ENCODE measurements around the gene KRTAP20-3.

The KRTAP20-3 gene

DNA sequence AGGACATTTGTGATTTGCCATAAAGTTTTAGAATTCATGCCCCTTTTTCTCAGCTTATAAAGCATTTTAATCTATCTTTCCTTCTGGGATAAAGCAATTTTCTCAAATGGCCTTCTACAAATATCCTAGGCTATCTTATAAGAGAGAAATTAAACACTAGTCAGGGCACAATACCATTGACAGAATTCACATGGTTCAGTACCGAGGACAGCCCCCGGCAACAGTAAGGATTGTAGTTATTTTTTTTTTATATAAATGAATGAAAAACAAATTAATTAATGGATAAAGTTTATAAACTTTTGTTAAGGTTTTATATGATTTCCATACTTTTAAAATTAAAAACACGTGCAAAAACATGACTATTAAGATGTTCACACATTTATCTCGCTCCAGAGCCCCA, 14.6 kb upstream of the KRTAP20-3 start:
- TF ChIP-seq, protein P1, sequence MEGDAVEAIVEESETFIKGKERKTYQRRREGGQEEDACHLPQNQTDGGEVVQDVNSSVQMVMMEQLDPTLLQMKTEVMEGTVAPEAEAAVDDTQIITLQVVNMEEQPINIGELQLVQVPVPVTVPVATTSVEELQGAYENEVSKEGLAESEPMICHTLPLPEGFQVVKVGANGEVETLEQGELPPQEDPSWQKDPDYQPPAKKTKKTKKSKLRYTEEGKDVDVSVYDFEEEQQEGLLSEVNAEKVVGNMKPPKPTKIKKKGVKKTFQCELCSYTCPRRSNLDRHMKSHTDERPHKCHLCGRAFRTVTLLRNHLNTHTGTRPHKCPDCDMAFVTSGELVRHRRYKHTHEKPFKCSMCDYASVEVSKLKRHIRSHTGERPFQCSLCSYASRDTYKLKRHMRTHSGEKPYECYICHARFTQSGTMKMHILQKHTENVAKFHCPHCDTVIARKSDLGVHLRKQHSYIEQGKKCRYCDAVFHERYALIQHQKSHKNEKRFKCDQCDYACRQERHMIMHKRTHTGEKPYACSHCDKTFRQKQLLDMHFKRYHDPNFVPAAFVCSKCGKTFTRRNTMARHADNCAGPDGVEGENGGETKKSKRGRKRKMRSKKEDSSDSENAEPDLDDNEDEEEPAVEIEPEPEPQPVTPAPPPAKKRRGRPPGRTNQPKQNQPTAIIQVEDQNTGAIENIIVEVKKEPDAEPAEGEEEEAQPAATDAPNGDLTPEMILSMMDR (IDR thresholded peaks at IDR 0.05; ENCODE audit: low read depth, low read length), result no peak
- H3K4me3 ChIP-seq (ENCODE audit: low read depth, low read length), result no peak overlapping the region
- in situ Hi-C loops (cut with HindIII; ENCODE audit: low sequenced_read_pairs), result no loop called here
- DNase-seq (ENCODE audit: low read depth, low spot score), result no peak

- H3K4me3 ChIP-seq (ENCODE audit: low read depth, low read length), result no peak overlapping the region
- DNase-seq (ENCODE audit: low read depth, low spot score), result no peak
- in situ Hi-C loops (cut with HindIII; ENCODE audit: low sequenced_read_pairs), result no loop called here
- TF ChIP-seq, protein P1 (IDR thresholded peaks at IDR 0.05; ENCODE audit: low read depth, low read length), result no peak
Measured at GRCh38 chr21:30629200-30629599, 13.5 kb upstream of the KRTAP20-3 start.

DNA sequence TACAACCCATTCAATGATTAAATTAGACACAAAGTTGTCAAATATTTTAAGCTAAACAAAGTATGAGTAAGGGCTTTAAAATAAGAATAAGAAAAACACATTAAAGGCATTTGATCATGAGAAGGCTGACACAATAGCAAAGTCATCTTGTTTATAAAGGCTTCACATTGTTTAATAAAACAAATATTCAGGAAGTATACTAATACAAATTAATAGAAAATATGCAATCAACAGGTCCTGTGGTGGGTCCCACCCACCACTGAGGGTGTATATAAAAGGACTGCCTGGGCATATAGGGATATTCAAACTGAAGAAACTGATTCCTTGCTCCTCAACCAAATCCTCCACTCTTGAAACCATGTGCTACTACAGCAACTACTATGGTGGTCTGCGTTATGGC, 7.8 kb upstream of the KRTAP20-3 start, which contains the start of gene KRTAP20-2:
KRTAP20-2 (plus strand) TSS at position 301 of the 400 bp plus-strand sequence; CDS start at position 359, 58 bp downstream.
- in situ Hi-C loops (cut with HindIII; ENCODE audit: low sequenced_read_pairs), result no loop called here
- no peak for DNase-seq (ENCODE audit: low read depth, low spot score)
- no peak within 1 kb of the TSS for H3K4me3 ChIP-seq (ENCODE audit: low read depth, low read length)
- TF ChIP-seq, protein P1 (IDR thresholded peaks at IDR 0.05; ENCODE audit: low read depth, low read length), result no peak

- H3K4me3 ChIP-seq (ENCODE audit: low read depth, low read length), result no peak overlapping the region
- in situ Hi-C loops (cut with HindIII; ENCODE audit: low sequenced_read_pairs), result no loop called here
- no peak for DNase-seq (ENCODE audit: low read depth, low spot score)
- TF ChIP-seq, protein P1 (IDR thresholded peaks at IDR 0.05; ENCODE audit: low read depth, low read length), result no peak
Measured at GRCh38 chr21:30638686-30639085, 4.0 kb upstream of the KRTAP20-3 start.

DNA sequence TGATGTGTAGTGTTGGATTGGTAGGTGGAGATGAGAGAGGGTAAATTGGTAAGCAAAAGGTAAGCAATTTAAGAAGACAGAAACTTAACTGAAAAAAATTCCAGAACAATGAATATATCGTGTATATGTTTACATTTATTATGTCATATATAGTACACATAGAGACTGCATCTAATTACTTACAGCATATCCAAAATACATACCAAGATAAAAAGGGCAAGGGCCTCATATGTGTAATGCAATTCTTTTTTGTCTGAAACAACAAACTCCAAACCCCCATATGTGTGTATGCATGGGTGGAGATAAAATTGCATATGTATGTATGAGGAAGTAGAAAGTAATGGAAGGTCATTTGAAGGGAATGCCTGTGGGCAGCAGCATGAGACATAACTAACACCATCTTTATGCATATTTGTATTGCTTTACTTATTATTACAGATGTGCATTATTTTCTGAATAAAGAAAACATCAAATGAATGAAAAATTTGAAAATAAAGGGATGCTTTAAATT, 4.3 kb downstream of the KRTAP20-3 start:
- TF ChIP-seq, protein P1 (IDR thresholded peaks at IDR 0.05; ENCODE audit: low read depth, low read length), result no peak
- in situ Hi-C loops (cut with HindIII; ENCODE audit: low sequenced_read_pairs), result no loop called here
- H3K4me3 ChIP-seq (ENCODE audit: low read depth, low read length), result no peak overlapping the region
- DNase-seq (ENCODE audit: low read depth, low spot score), result no peak

- TF ChIP-seq, protein P1 (IDR thresholded peaks at IDR 0.05; ENCODE audit: low read depth, low read length), result no peak
- no peak overlapping the region for H3K4me3 ChIP-seq (ENCODE audit: low read depth, low read length)
- in situ Hi-C loops (cut with HindIII; ENCODE audit: low sequenced_read_pairs), result no loop called here
- no peak for DNase-seq (ENCODE audit: low read depth, low spot score)
Measured at GRCh38 chr21:30652891-30653290, 10.2 kb downstream of the KRTAP20-3 start.

Data from astrocyte of the spinal cord (primary cell).